ENCODE measurements around the gene ADAMTS8. TPM values are rescaled to one million over a fixed set of nuclear protein-coding genes. Genes with fewer than 3 reads are reported as not detected.

ADAMTS8 gene
- total RNA-seq, 1 experiment from 2014 or later: 0.07 TPM

GRCh38 chr11:130476922-130477491 is 48.6 kb upstream of the ADAMTS8 start:
- Histone ChIP-seq H3K9ac (ENCODE audit: low read length) (no peak overlapping the region), H4K20me1 (ENCODE audit: insufficient read depth) (no peaks in the 10 kb centered on the region), H3K79me2 (ENCODE audit: insufficient read depth, low read length) (no peaks in the 10 kb centered on the region), H3K4me2 (ENCODE audit: low read length) (no peak overlapping the region), H3K27ac (ENCODE audit: low read depth, low read length) (no peak overlapping the region), H3K9me3 (ENCODE audit: control insufficient read depth in 1 of 2, insufficient read depth in 1 of 2, low read depth in 1 of 2, low read length in 2 of 2) (no peaks in the 10 kb centered on the region), H3K4me1 (ENCODE audit: control insufficient read depth in 1 of 2, insufficient read depth in 2 of 2, low read length in 2 of 2) (peaks cover 8 to 15% of the 10 kb centered on the region in 2 experiments; a peak in 3 of 4 replicates), H3K27me3 (ENCODE audit: insufficient read depth, low read length) (no peaks in the 10 kb centered on the region), H3K36me3 (ENCODE audit: control insufficient read depth in 1 of 2, insufficient read depth in 2 of 2, low read length in 2 of 2) (no peaks in the 10 kb centered on the region), H3K4me3 (replicated peaks in 1 of 2; ENCODE audit: low read depth in 1 of 2, low read length in 2 of 2) (no peak overlapping the region), H2AFZ (ENCODE audit: low read depth, low read length, poor library complexity, severe bottlenecking) (no peak overlapping the region), H3K9me2 (ENCODE audit: insufficient read depth) (no peaks in the 10 kb centered on the region)
- POLR2A ChIA-PET: no interaction called here
- DNase-seq (ENCODE audit: low read depth, low spot score): no peak
- intact Hi-C loops (cut with micrococcal nuclease): no loop called here
- CTCF ChIA-PET: no interaction called here
- no peak for ATAC-seq
- no TSS peak for BruUV-seq (replicated peaks)
- RAD21 ChIA-PET (ENCODE audit: low non-redundant PET in 1 of 2, low total read pairs in 2 of 2, uncharacterized antibody in 2 of 2, unreplicated experiment in 2 of 2): no interaction called here
- TF ChIP-seq JUND (IDR thresholded peaks at IDR 0.05): no peak
- no peak for TF ChIP-seq CEBPB (IDR thresholded peaks at IDR 0.05; ENCODE audit: low read depth)
- no peak for TF ChIP-seq ZBTB33 (IDR thresholded peaks at IDR 0.05; ENCODE audit: extremely low read depth, insufficient replicate concordance, low read length)
- no peak for TF ChIP-seq EZH2phosphoT487 (IDR thresholded peaks at IDR 0.05; ENCODE audit: borderline replicate concordance)
- no peak for TF ChIP-seq REST (IDR thresholded peaks at IDR 0.05; ENCODE audit: low read depth)
- no peak for TF ChIP-seq YY1 (IDR thresholded peaks at IDR 0.05; ENCODE audit: extremely low read depth, insufficient replicate concordance, low read depth, low read length)
- no peak for TF ChIP-seq ZFX (IDR thresholded peaks at IDR 0.05)
- no peak for TF ChIP-seq EZH2 (IDR thresholded peaks at IDR 0.05)

Measured in HCT116 (cell line).